Measurements from ENCODE around the gene CPD. TPM values are rescaled to one million over a fixed set of nuclear protein-coding genes. Genes with fewer than 3 reads are reported as not detected.

Gene CPD
- total RNA-seq, 5 donors from 2014 or later (not counting 1 experiment from before 2014, with no cell fraction given), result 18.7 to 38.0 (median 24.1) TPM

GRCh38 chr17:30505868-30506417 lies 127.2 kb downstream of the CPD start:
- Histone ChIP-seq H3K27me3 (replicated peaks in 1 of 2; ENCODE audit: control insufficient read depth in 2 of 2, extremely low read depth in 1 of 2, insufficient read depth in 2 of 2, low read length in 1 of 2) (no peaks in the 10 kb centered on the region), H3K4me1 (ENCODE audit: control insufficient read depth in 1 of 2, extremely low read depth in 1 of 2, insufficient read depth in 2 of 2, low read length in 2 of 2) (peaks cover 0 to 16% of the 10 kb centered on the region in 2 experiments), H3K4me3 (ENCODE audit: control insufficient read depth in 1 of 2, extremely low read depth in 1 of 2, low read length in 1 of 2) (no peak overlapping the region), H3K27ac (ENCODE audit: low read length) (no peak overlapping the region), H3K9me3 (no peaks in the 10 kb centered on the region), H3K36me3 (ENCODE audit: control insufficient read depth in 2 of 2, extremely low read depth in 1 of 2, insufficient read depth in 1 of 2, low read length in 1 of 2) (peaks cover 4 to 36% of the 10 kb centered on the region in 2 donors)
- H3K4me1 Mint-ChIP-seq, result peaks cover 26 to 33% (median 33%) of the 10 kb centered on the region in 3 donors
- no peaks in the 10 kb centered on the region for H3K9me3 Mint-ChIP-seq
- peak overlapping the region; percentile 55 to 75 for H3K27ac Mint-ChIP-seq
- no peak overlapping the region for H3K4me3 Mint-ChIP-seq
- POLR2A ChIA-PET, result no interaction called here
- ATAC-seq (replicated peaks in 1 of 4) (no peak), DNase-seq (no peak)
- CTCF ChIA-PET, result interaction anchor here in 1 of 2 donors (0.7 kb wide), 1 partner anchor 29 kb away, joined by 3 read pairs; the partner anchor contains the start of gene GOSR1
- no peaks in the 10 kb centered on the region for H3K27me3 Mint-ChIP-seq
- H3K36me3 Mint-ChIP-seq, result peaks cover 38% of the 10 kb centered on the region
- 78% methylated on average over 3 of the region's 6 CpGs for WGBS (ENCODE audit: insufficient coverage)

DNA sequence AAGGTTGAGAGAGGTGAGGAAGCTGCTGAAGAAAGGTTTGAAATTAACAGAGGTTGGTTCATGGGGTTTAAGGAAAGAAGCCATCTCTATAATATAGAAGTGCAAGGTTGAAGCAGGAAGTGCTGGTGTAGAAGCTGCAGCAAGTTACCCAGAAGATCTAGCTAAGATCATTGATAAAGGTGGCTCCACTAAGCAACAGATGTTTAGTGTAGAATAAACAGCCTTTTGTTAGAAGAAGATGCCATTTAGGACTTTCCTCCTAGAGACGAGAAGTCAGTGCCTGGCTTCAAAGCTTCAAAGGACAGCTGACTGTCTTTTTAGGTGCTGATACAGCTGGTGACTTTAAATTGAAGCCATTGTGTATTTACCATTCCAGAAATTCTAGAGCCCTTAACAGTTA lies 127.8 kb downstream of the CPD start:
- Histone ChIP-seq H3K27me3 (replicated peaks in 1 of 2; ENCODE audit: control insufficient read depth in 2 of 2, extremely low read depth in 1 of 2, insufficient read depth in 2 of 2, low read length in 1 of 2) (no peaks in the 10 kb centered on the region), H3K4me1 (ENCODE audit: control insufficient read depth in 1 of 2, extremely low read depth in 1 of 2, insufficient read depth in 2 of 2, low read length in 2 of 2) (peaks cover 0 to 16% of the 10 kb centered on the region in 2 experiments), H3K36me3 (ENCODE audit: control insufficient read depth in 2 of 2, extremely low read depth in 1 of 2, insufficient read depth in 1 of 2, low read length in 1 of 2) (peaks cover 1 to 32% of the 10 kb centered on the region in 2 donors), H3K27ac (ENCODE audit: low read length) (no peak overlapping the region), H3K9me3 (no peaks in the 10 kb centered on the region), H3K4me3 (ENCODE audit: control insufficient read depth in 1 of 2, extremely low read depth in 1 of 2, low read length in 1 of 2) (no peak overlapping the region)
- H3K36me3 Mint-ChIP-seq, result peaks cover 34% of the 10 kb centered on the region
- ATAC-seq (replicated peaks in 1 of 4), result peak; percentile 19 to 57 (median 40)
- peak overlapping the region; percentile 55 to 75 for H3K27ac Mint-ChIP-seq
- WGBS (ENCODE audit: insufficient coverage), result no CpG with 5 or more reads among the region's 1 CpG
- no peak overlapping the region for H3K4me3 Mint-ChIP-seq
- peaks cover 26 to 33% (median 33%) of the 10 kb centered on the region in 3 donors for H3K4me1 Mint-ChIP-seq
- no peaks in the 10 kb centered on the region for H3K27me3 Mint-ChIP-seq
- peak in 1 of 35 experiments; percentile 3 for DNase-seq
- POLR2A ChIA-PET, result no interaction called here
- CTCF ChIA-PET, result interaction anchor here in 1 of 2 donors (0.5 to 0.7 kb wide), 2 partner anchors 30 to 207 kb away, joined by 3 to 6 read pairs; partner anchors contain the start of gene GOSR1
- no peaks in the 10 kb centered on the region for H3K9me3 Mint-ChIP-seq

DNA sequence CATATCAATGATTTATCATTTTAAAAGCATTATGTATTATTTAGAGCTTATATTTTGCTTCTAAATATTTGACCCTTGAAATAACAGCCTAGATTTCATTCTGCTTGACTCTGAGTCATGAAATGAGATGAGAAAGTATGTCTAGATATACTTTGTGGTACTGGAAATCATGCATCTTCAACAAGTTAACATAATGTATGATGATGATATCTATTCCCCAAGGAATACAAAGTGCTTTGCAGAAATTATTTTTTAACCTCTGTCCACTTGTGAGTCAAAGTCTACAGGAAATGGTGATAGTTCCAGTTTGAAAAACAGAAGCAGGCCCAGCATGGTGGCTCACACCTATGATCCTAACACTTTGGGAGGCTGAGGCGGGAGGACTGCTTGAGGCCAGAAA lies 134.6 kb downstream of the CPD start:
- H3K27ac Mint-ChIP-seq, result no peak overlapping the region
- H3K4me1 Mint-ChIP-seq, result peaks cover 0 to 13% (median 6%) of the 10 kb centered on the region in 3 donors

DNA sequence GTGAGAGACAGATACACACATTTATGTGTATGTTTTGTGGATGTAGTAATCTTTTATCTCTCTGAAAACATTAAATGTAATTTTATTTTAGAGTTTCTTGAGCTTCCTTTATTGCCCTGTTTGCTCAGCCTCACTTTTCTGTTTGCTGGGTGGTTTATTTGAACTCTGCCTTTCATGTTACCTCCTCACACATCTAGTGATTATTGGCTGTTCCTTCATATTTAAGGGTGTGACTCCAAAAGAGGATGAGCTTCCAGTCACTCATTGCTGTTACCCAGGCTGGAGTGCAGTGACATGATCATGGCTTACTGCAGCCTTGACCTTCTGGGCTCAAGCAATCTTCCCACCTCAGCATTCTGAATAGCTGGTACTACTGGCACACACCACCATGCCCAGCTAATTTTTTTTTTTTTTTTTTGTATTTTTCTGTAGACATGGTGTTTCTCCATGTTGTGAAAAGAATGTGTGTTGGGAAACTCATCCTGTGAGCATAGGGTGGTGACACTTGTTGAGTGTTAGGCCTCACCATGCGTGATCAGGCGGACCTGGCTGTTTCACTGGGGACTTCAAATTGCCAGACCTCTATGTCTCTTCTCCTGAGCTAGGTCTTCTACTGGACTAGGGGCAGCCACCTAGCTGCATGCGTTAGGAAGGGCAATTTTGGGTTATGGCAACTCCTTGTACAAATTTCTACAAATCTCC lies 136.3 kb downstream of the CPD start:
- H3K4me3 Mint-ChIP-seq, result no peak overlapping the region
- DNase-seq (no peak), ATAC-seq (replicated peaks in 1 of 4) (no peak)
- peaks cover 0 to 13% (median 8%) of the 10 kb centered on the region in 3 donors for H3K4me1 Mint-ChIP-seq
- H3K27me3 ChIP-seq (replicated peaks in 1 of 2; ENCODE audit: control insufficient read depth in 2 of 2, extremely low read depth in 1 of 2, insufficient read depth in 2 of 2, low read length in 1 of 2), result no peaks in the 10 kb centered on the region
- no peaks in the 10 kb centered on the region for H3K27me3 Mint-ChIP-seq
- no peaks in the 10 kb centered on the region for H3K4me1 ChIP-seq (ENCODE audit: control insufficient read depth in 1 of 2, extremely low read depth in 1 of 2, insufficient read depth in 2 of 2, low read length in 2 of 2)
- H3K9me3 Mint-ChIP-seq, result no peaks in the 10 kb centered on the region
- H3K36me3 Mint-ChIP-seq, result peaks cover 36% of the 10 kb centered on the region
- H3K4me3 ChIP-seq (ENCODE audit: control insufficient read depth in 1 of 2, extremely low read depth in 1 of 2, low read length in 1 of 2), result no peak overlapping the region
- ChIA-PET POLR2A (interaction anchor here in 1 of 2 donors (0.6 kb wide), 1 partner anchor 829 kb away, joined by 5 read pairs; no protein-coding TSS in a partner anchor), CTCF (interaction anchor here in 1 of 2 donors (0.9 kb wide), 1 partner anchor 12 kb away, joined by 3 read pairs; no protein-coding TSS in a partner anchor)
- no peak overlapping the region for H3K27ac ChIP-seq (ENCODE audit: low read length)
- peak overlapping the region in 1 of 2 donors; percentile 44 for H3K27ac Mint-ChIP-seq
- no peaks in the 10 kb centered on the region for H3K9me3 ChIP-seq
- peaks cover 3 to 32% of the 10 kb centered on the region in 2 donors for H3K36me3 ChIP-seq (ENCODE audit: control insufficient read depth in 2 of 2, extremely low read depth in 1 of 2, insufficient read depth in 1 of 2, low read length in 1 of 2)
- 100% methylated on average over 2 of the region's 3 CpGs for WGBS (ENCODE audit: insufficient coverage)

More for the DNA sequence above, 134.6 kb downstream of the CPD start:
- H3K4me1 ChIP-seq (ENCODE audit: control insufficient read depth in 1 of 2, extremely low read depth in 1 of 2, insufficient read depth in 2 of 2, low read length in 2 of 2), result no peaks in the 10 kb centered on the region
- H3K4me3 Mint-ChIP-seq, result no peak overlapping the region
- WGBS (ENCODE audit: insufficient coverage), result no CpG with 5 or more reads among the region's 1 CpG
- no peaks in the 10 kb centered on the region for H3K9me3 Mint-ChIP-seq
- ATAC-seq (replicated peaks in 1 of 4), result no peak
- H3K27me3 Mint-ChIP-seq, result no peaks in the 10 kb centered on the region
- H3K36me3 Mint-ChIP-seq, result peaks cover 30% of the 10 kb centered on the region
- peaks cover 0 to 28% of the 10 kb centered on the region in 2 donors for H3K36me3 ChIP-seq (ENCODE audit: control insufficient read depth in 2 of 2, extremely low read depth in 1 of 2, insufficient read depth in 1 of 2, low read length in 1 of 2)
- no peak overlapping the region for H3K4me3 ChIP-seq (ENCODE audit: control insufficient read depth in 1 of 2, extremely low read depth in 1 of 2, low read length in 1 of 2)
- CTCF ChIA-PET, result interaction anchor here in 1 of 2 donors (0.6 kb wide), 1 partner anchor 234 kb away, joined by 3 read pairs; no protein-coding TSS in a partner anchor
- POLR2A ChIA-PET, result no interaction called here
- no peaks in the 10 kb centered on the region for H3K27me3 ChIP-seq (replicated peaks in 1 of 2; ENCODE audit: control insufficient read depth in 2 of 2, extremely low read depth in 1 of 2, insufficient read depth in 2 of 2, low read length in 1 of 2)
- H3K9me3 ChIP-seq, result no peaks in the 10 kb centered on the region
- DNase-seq, result no peak
- no peak overlapping the region for H3K27ac ChIP-seq (ENCODE audit: low read length)

DNA sequence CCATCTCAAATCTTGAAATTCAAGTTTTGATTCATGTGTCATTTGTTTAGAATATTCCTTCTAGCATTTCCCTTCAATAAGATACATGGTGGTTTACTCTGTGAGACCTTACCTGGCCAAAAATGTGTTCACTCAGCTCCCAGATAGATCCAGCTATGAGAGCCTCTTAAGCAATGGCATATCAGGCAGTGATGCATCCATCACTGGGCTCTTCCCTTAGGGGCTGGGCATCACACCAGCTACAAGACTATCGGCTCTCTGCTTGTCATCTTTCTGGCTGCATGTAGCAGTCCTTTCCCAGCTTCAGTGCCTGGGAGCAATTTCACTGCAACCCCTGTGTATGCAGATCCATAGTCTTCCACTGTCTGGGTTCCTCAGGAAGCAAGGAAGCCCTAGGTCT lies 139.1 kb downstream of the CPD start:
- CTCF ChIA-PET, result no interaction called here
- Histone ChIP-seq H3K4me1 (ENCODE audit: control insufficient read depth in 1 of 2, extremely low read depth in 1 of 2, insufficient read depth in 2 of 2, low read length in 2 of 2) (no peaks in the 10 kb centered on the region), H3K36me3 (ENCODE audit: control insufficient read depth in 2 of 2, extremely low read depth in 1 of 2, insufficient read depth in 1 of 2, low read length in 1 of 2) (peaks cover 12 to 51% of the 10 kb centered on the region in 2 donors), H3K4me3 (ENCODE audit: control insufficient read depth in 1 of 2, extremely low read depth in 1 of 2, low read length in 1 of 2) (no peak overlapping the region), H3K27me3 (replicated peaks in 1 of 2; ENCODE audit: control insufficient read depth in 2 of 2, extremely low read depth in 1 of 2, insufficient read depth in 2 of 2, low read length in 1 of 2) (no peaks in the 10 kb centered on the region), H3K9me3 (no peaks in the 10 kb centered on the region), H3K27ac (ENCODE audit: low read length) (no peak overlapping the region)
- H3K27me3 Mint-ChIP-seq, result no peaks in the 10 kb centered on the region
- no peak overlapping the region for H3K27ac Mint-ChIP-seq
- WGBS (ENCODE audit: insufficient coverage), result 100% methylated on average over 1 of the region's 1 CpG
- POLR2A ChIA-PET, result no interaction called here
- DNase-seq, result no peak
- H3K4me1 Mint-ChIP-seq, result peaks cover 0 to 13% (median 8%) of the 10 kb centered on the region in 3 donors
- ATAC-seq (replicated peaks in 1 of 4), result no peak
- H3K9me3 Mint-ChIP-seq, result no peaks in the 10 kb centered on the region
- H3K4me3 Mint-ChIP-seq, result no peak overlapping the region
- H3K36me3 Mint-ChIP-seq, result peaks cover 55% of the 10 kb centered on the region

- peaks cover 12 to 40% of the 10 kb centered on the region in 2 donors for H3K36me3 ChIP-seq (ENCODE audit: control insufficient read depth in 2 of 2, extremely low read depth in 1 of 2, insufficient read depth in 1 of 2, low read length in 1 of 2)
- H3K4me1 Mint-ChIP-seq, result peaks cover 0 to 6% (median 5%) of the 10 kb centered on the region in 3 donors
- no peak overlapping the region for H3K4me3 ChIP-seq (ENCODE audit: control insufficient read depth in 1 of 2, extremely low read depth in 1 of 2, low read length in 1 of 2)
- H3K36me3 Mint-ChIP-seq, result peaks cover 56% of the 10 kb centered on the region
- DNase-seq (no peak), ATAC-seq (replicated peaks in 1 of 4) (no peak)
- no peak overlapping the region for H3K4me3 Mint-ChIP-seq
- H3K9me3 ChIP-seq, result no peaks in the 10 kb centered on the region
- WGBS (ENCODE audit: insufficient coverage), result 93% methylated on average over 4 of the region's 5 CpGs
- ChIA-PET POLR2A (interaction anchor here in 1 of 2 donors (0.6 kb wide), 1 partner anchor 8 kb away, joined by 3 read pairs; no protein-coding TSS in a partner anchor), CTCF (no interaction called here)
- no peaks in the 10 kb centered on the region for H3K4me1 ChIP-seq (ENCODE audit: control insufficient read depth in 1 of 2, extremely low read depth in 1 of 2, insufficient read depth in 2 of 2, low read length in 2 of 2)
- no peaks in the 10 kb centered on the region for H3K27me3 Mint-ChIP-seq
- H3K9me3 Mint-ChIP-seq, result no peaks in the 10 kb centered on the region
- no peak overlapping the region for H3K27ac Mint-ChIP-seq
- H3K27me3 ChIP-seq (replicated peaks in 1 of 2; ENCODE audit: control insufficient read depth in 2 of 2, extremely low read depth in 1 of 2, insufficient read depth in 2 of 2, low read length in 1 of 2), result no peaks in the 10 kb centered on the region
- H3K27ac ChIP-seq (ENCODE audit: low read length), result no peak overlapping the region
Measured at GRCh38 chr17:30519166-30519565, 140.4 kb downstream of the CPD start.

Measured in T-cell (primary cell).